NT2/D1 (cell line): ENCODE data around the gene LRRN4.

ENCODE experiments used
- SUZ12 ChIP-seq: IDR thresholded peaks from 2 replicates; pipeline ENCODE4 v1.6.1; 2011; ENCODE audit not compliant: insufficient read length, insufficient read depth; ENCODE audit errors: extremely low read depth
- YY1 ChIP-seq: IDR thresholded peaks from 2 replicates; pipeline ENCODE4 v1.6.1; 2011; ENCODE audit not compliant: insufficient read length, insufficient read depth
- ZNF274 ChIP-seq: IDR thresholded peaks from 2 replicates; pipeline ENCODE4 v1.6.1; 2011; ENCODE audit warnings: mild to moderate bottlenecking, low read depth, low read length

DNA sequence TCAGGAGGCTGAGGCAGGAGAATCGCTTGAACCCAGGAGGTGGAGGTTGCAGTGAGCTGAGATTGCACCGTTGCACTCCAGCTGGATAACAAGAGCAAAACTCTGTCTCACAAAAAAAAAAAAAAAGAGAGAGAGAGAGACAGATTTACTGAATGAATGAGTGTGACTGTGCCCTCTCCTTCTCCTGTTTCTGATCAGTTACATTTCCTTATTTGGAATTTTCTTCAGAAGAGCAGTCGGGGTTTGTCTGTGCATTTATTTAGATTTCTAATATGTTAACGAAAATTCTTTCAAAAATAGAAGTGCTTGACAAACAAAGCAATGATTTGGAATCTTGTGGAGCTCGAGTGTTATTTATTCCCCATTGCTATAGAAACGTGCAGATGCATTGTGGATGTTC is 6.4 kb upstream of the LRRN4 start:
- TF ChIP-seq YY1 (no peak), ZNF274 (no peak), SUZ12 (no peak)
